HG02678 (cell line): ENCODE results near the gene ACACB.

Source experiments
- ATAC-seq: cut with Tn5 transposase; IDR thresholded peaks from one replicate; pipeline ENCODE4 v1.9.1; 2021; ENCODE audit warnings: mild to moderate bottlenecking, moderate library complexity; ENCODE audit not compliant: unreplicated experiment

The ACACB gene

GRCh38 chr12:109292342-109292711 is 175.9 kb downstream of the ACACB start:
- ATAC-seq: no peak

- ATAC-seq: no peak
These were observed 176.7 kb downstream of the ACACB start for GRCh38 chr12:109293106-109293505.

GRCh38 chr12:109294286-109294796 is 178.0 kb downstream of the ACACB start:
- ATAC-seq: no peak

- no peak for ATAC-seq
These were observed 179.5 kb downstream of the ACACB start for GRCh38 chr12:109295764-109296425.

- ATAC-seq: no peak
These were observed 180.0 kb downstream of the ACACB start for GRCh38 chr12:109296431-109296830.

- no peak for ATAC-seq
These were observed 183.5 kb downstream of the ACACB start for GRCh38 chr12:109299849-109300248.

- ATAC-seq: no peak
These were observed 185.3 kb downstream of the ACACB start for GRCh38 chr12:109301643-109302168.

GRCh38 chr12:109302358-109302757 is 186.0 kb downstream of the ACACB start:
- no peak for ATAC-seq

GRCh38 chr12:109302770-109303169 is 186.4 kb downstream of the ACACB start:
- no peak for ATAC-seq

GRCh38 chr12:109304485-109304884 is 188.1 kb downstream of the ACACB start:
- ATAC-seq: no peak

GRCh38 chr12:109305547-109305946 is 189.2 kb downstream of the ACACB start:
- ATAC-seq: no peak

- ATAC-seq: no peak
These were observed 190.7 kb downstream of the ACACB start for GRCh38 chr12:109307051-109307450.

- ATAC-seq: no peak
These were observed 192.4 kb downstream of the ACACB start, which contains the start of gene FOXN4 for GRCh38 chr12:109308534-109309380. Gene FOXN4, minus strand, starts transcription at chr12:109309284. Its CDS starts 963 bp downstream, at chr12:109308321.

- no peak for ATAC-seq
These were observed 193.2 kb downstream of the ACACB start for GRCh38 chr12:109309381-109310246.

- no peak for ATAC-seq
These were observed 194.1 kb downstream of the ACACB start for GRCh38 chr12:109310247-109311125.
